Brain pericyte (primary cell): Measurements from ENCODE around the gene STK39.

Experiments used
- DNase-seq: peaks from one replicate; pipeline ENCODE4 v3.0.0-alpha.2; 2012; ENCODE audit warnings: low read depth, low spot score

The STK39 gene

GRCh38 chr2:168008646-168009195 lies 238.7 kb downstream of the STK39 start:
- no peak for DNase-seq

GRCh38 chr2:168006498-168006897 lies 240.9 kb downstream of the STK39 start:
- no peak for DNase-seq

GRCh38 chr2:168005586-168005985 lies 241.8 kb downstream of the STK39 start:
- DNase-seq, result no peak

GRCh38 chr2:168003876-168004275 lies 243.5 kb downstream of the STK39 start:
- no peak for DNase-seq

- DNase-seq, result no peak
Observed at GRCh38 chr2:168002021-168002553, 245.3 kb downstream of the STK39 start.

GRCh38 chr2:167992278-167992677 lies 255.1 kb downstream of the STK39 start:
- DNase-seq, result no peak

- no peak for DNase-seq
Observed at GRCh38 chr2:167990062-167990461, 257.3 kb downstream of the STK39 start.

GRCh38 chr2:167988296-167988695 lies 259.1 kb downstream of the STK39 start:
- DNase-seq, result no peak

GRCh38 chr2:167987558-167987957 lies 259.8 kb downstream of the STK39 start:
- DNase-seq, result no peak

GRCh38 chr2:167987026-167987425 lies 260.4 kb downstream of the STK39 start:
- DNase-seq, result no peak

- DNase-seq, result no peak
Observed at GRCh38 chr2:167986223-167986622, 261.2 kb downstream of the STK39 start.

- DNase-seq, result no peak
Observed at GRCh38 chr2:167981945-167982344, 265.4 kb downstream of the STK39 start.

- DNase-seq, result no peak
Observed at GRCh38 chr2:167980439-167980838, 267.0 kb downstream of the STK39 start.

GRCh38 chr2:167972746-167973145 lies 274.6 kb downstream of the STK39 start:
- DNase-seq, result no peak

GRCh38 chr2:167972020-167972419 lies 275.4 kb downstream of the STK39 start:
- no peak for DNase-seq

- DNase-seq, result no peak
Observed at GRCh38 chr2:167966937-167967913, 280.2 kb downstream of the STK39 start.

- DNase-seq, result no peak
Observed at GRCh38 chr2:167965907-167966761, 281.3 kb downstream of the STK39 start.

GRCh38 chr2:167964650-167965413 lies 282.6 kb downstream of the STK39 start:
- DNase-seq, result no peak

- no peak for DNase-seq
Observed at GRCh38 chr2:167963899-167964649, 283.3 kb downstream of the STK39 start.
